Stimulated activated naive B cell treated with anti-CD40 and anti-IgM and Interleukin-4, amounts not matched to agents 10 μg/mL and 1 μg/mL and 100 μg/mL, for 72 hours (primary cell): ENCODE measurements around the gene CYB561.

ENCODE experiments used
- ATAC-seq, 2 donors: fragments of 150-1000 bp; cut with Tn5 transposase; replicated peaks; 2 replicates each; pipeline ENCODE4 v1.10.0; 2021; ENCODE audit warnings: moderate library complexity in 1 of 2
- DNase-seq: peaks from one replicate; pipeline ENCODE4 v3.0.0; 2021
- H3K27ac Mint-ChIP-seq: one replicate; pipeline ENCODE4 v1.8.0; 2022; ENCODE audit warnings: mild to moderate bottlenecking, mixed read lengths
- H3K27me3 Mint-ChIP-seq, 2 donors: one replicate each; pipeline ENCODE4 v1.8.0; 2022; ENCODE audit warnings: mixed read lengths in 2 of 2
- H3K36me3 Mint-ChIP-seq, 2 donors: one replicate each; pipeline ENCODE4 v1.8.0; 2022; ENCODE audit warnings: mixed read lengths in 2 of 2, mild to moderate bottlenecking in 1 of 2
- H3K4me1 Mint-ChIP-seq, 2 donors: one replicate each; pipeline ENCODE4 v1.8.0; 2022; ENCODE audit warnings: mixed read lengths in 2 of 2, mild to moderate bottlenecking in 1 of 2
- H3K4me3 Mint-ChIP-seq, 2 donors: one replicate each; pipeline ENCODE4 v1.8.0; 2022; ENCODE audit warnings: mild to moderate bottlenecking in 2 of 2, mixed read lengths in 2 of 2, moderate library complexity in 1 of 2
- H3K9me3 Mint-ChIP-seq, 2 donors: one replicate each; pipeline ENCODE4 v1.8.0; 2022; ENCODE audit warnings: mixed read lengths in 2 of 2, mild to moderate bottlenecking in 1 of 2

CYB561 gene, protein sequence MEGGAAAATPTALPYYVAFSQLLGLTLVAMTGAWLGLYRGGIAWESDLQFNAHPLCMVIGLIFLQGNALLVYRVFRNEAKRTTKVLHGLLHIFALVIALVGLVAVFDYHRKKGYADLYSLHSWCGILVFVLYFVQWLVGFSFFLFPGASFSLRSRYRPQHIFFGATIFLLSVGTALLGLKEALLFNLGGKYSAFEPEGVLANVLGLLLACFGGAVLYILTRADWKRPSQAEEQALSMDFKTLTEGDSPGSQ

DNA sequence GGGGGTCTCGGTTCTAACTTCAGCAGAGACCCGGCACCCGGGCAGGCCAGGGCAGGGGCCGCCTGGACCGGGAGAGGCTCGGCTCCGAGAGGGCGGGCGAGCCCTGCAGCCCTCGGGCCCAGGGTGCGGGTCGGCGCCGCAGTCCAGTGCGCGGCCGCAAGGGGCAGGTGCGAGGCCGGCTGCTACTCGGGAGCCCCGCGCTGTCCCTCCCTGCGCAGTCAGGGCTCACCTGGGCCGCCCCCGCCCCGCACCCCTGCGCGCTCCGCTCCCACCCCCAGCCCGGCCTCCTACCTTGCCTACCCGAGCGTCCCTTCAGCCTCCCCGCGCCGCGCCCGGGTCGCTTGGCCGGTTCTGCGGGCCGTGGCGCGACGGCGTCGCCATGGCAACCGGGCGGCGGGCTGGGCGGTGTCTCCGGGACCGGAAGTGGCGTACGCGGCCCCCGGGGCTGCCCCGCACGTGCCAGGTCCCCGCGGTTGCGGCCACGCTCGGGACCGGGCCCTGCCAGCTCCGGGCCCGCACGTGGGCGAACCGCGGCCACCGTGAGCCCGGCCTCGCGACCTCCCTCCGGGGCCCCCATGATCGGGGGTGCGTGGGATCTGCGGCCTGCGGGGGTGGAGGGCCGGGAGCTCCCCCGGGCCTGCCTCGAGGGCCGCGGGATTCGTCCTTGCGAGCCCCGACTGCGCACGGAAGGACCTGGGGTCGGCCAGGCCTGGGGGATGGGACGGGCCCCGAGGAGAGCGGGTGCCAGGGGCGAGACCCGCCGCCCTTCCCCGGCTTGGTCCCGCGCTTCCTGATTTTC lies at the start of gene CYB561:
Gene CYB561, minus strand, starts transcription at position 353 of the 799 bp plus-strand sequence. CDS start 8,759 bp downstream, outside the sequence.
- Mint-ChIP-seq H3K4me1 (peaks cover 25 to 45% of the 10 kb centered on the region in 2 donors), H3K9me3 (no peaks in the 10 kb centered on the region), H3K27me3 (peaks cover 9 to 14% of the 10 kb centered on the region in 2 donors), H3K4me3 (peak within 1 kb of the TSS; percentile 79 to 83), H3K36me3 (no peaks in the 10 kb centered on the region), H3K27ac (peak within 1 kb of the TSS; percentile 96)
- DNase-seq (peak; percentile 78), ATAC-seq (peak; percentile 67 to 73)

DNA sequence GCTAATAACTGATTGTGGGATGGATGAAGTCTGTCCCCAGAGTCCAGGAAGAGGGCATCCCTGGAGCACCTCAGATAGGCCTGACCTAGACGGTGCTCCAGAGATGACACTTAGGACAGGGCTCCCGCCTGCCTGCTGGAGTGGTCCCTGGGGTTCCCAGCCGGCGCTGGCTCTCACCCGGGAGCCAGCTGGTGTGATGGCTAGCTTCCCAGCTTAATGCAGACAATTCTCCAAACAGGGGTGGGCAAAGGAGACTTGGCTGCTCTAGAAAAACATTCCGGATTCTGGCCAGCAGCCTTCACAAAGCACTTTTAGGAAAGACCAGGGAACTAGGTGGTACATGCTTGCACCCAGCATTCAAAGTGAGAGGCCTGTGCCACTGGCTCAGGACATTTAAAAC lies 49.4 kb upstream of the CYB561 start:
- no peak for ATAC-seq
- DNase-seq = no peak
- Mint-ChIP-seq H3K4me3 (no peak overlapping the region), H3K9me3 (no peaks in the 10 kb centered on the region), H3K4me1 (no peaks in the 10 kb centered on the region), H3K27me3 (peaks cover 2% of the 10 kb centered on the region in 2 donors), H3K27ac (no peak overlapping the region), H3K36me3 (no peaks in the 10 kb centered on the region)

DNA sequence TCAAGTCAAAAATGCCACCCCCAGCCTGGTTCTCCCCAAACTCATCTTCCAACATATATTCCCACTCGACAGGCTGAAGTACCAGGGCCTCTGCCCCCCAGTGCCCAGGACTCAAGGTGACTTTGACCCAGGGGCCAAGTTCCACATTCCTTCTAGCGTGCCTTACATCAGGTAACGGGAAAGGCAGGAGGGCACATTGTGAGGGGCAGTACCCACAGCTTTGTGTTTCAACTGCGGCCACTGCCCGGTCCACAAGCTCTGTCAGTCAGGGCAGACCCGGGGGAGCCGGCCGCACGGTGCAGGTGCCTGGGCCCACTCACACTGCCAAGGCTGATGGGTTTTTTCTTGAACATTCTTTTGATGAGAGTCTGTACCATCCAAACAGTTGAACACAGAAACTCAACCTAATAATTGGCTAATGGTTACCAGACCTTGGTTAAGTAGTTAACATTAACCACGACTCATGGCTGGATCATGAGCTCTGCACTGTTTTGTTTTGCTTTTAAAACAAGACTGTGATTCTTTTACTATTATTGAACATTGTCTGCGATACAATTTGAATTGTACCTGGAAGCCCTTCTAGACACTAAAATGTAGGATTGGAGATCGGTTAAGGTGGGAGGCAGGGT lies 48.3 kb upstream of the CYB561 start:
- H3K9me3 Mint-ChIP-seq = no peaks in the 10 kb centered on the region
- DNase-seq (no peak), ATAC-seq (no peak)
- H3K4me1 Mint-ChIP-seq = no peaks in the 10 kb centered on the region
- H3K27ac Mint-ChIP-seq = no peak overlapping the region
- H3K27me3 Mint-ChIP-seq = no peaks in the 10 kb centered on the region
- H3K4me3 Mint-ChIP-seq = no peak overlapping the region
- no peaks in the 10 kb centered on the region for H3K36me3 Mint-ChIP-seq

DNA sequence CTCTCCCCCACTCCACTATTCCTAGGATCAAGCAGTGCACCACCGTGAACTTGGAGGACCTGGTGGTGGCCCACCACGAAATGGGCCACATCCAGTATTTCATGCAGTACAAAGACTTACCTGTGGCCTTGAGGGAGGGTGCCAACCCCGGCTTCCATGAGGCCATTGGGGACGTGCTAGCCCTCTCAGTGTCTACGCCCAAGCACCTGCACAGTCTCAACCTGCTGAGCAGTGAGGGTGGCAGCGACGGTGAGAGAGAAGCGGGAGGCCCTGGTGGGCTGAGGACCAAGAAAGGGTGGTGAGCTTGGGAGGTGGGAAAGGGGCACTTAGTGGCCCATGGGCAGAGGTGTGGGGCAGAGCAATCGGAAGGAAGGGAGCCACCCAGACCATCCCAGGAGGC lies 47.3 kb upstream of the CYB561 start:
- no peaks in the 10 kb centered on the region for H3K9me3 Mint-ChIP-seq
- H3K27me3 Mint-ChIP-seq = peaks cover 0 to 6% of the 10 kb centered on the region in 2 donors
- no peak overlapping the region for H3K4me3 Mint-ChIP-seq
- DNase-seq = no peak
- no peaks in the 10 kb centered on the region for H3K36me3 Mint-ChIP-seq
- no peak overlapping the region for H3K27ac Mint-ChIP-seq
- no peak for ATAC-seq
- H3K4me1 Mint-ChIP-seq = no peaks in the 10 kb centered on the region

- Mint-ChIP-seq H3K36me3 (no peaks in the 10 kb centered on the region), H3K27me3 (peaks cover 0 to 8% of the 10 kb centered on the region in 2 donors), H3K27ac (no peak overlapping the region), H3K4me3 (no peak overlapping the region), H3K9me3 (no peaks in the 10 kb centered on the region), H3K4me1 (no peaks in the 10 kb centered on the region)
- ATAC-seq (no peak), DNase-seq (no peak)
Measured at GRCh38 chr17:63492940-63493339, 46.8 kb upstream of the CYB561 start.

- Mint-ChIP-seq H3K4me3 (no peak overlapping the region), H3K36me3 (no peaks in the 10 kb centered on the region), H3K27me3 (peaks cover 0 to 8% of the 10 kb centered on the region in 2 donors), H3K4me1 (no peaks in the 10 kb centered on the region), H3K27ac (no peak overlapping the region), H3K9me3 (no peaks in the 10 kb centered on the region)
- DNase-seq = no peak
- ATAC-seq = no peak
Measured at GRCh38 chr17:63491977-63492618, 46.0 kb upstream of the CYB561 start.

DNA sequence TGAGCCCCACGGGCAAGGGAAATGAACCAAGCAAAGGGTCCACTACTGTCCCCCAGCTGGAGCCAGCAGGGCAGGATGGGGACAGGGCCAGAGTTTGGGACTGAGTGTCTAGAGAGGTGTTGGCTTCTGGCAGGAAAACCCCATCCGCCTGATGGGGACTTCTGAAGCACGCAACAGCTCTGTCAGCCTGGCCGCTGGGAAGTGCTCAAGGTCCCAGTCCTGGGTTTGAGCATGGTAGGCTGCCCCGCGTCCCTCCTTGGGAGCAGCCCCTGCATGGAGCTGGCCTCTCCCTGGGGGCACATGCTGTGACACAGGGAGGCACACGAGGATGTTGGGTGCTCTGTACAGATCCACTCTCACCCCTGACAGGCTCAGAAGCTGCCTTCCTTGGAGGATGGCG lies 45.3 kb upstream of the CYB561 start:
- ATAC-seq (no peak), DNase-seq (no peak)
- Mint-ChIP-seq H3K36me3 (no peaks in the 10 kb centered on the region), H3K9me3 (no peaks in the 10 kb centered on the region), H3K27ac (no peak overlapping the region), H3K27me3 (peaks cover 0 to 8% of the 10 kb centered on the region in 2 donors), H3K4me1 (no peaks in the 10 kb centered on the region), H3K4me3 (no peak overlapping the region)

DNA sequence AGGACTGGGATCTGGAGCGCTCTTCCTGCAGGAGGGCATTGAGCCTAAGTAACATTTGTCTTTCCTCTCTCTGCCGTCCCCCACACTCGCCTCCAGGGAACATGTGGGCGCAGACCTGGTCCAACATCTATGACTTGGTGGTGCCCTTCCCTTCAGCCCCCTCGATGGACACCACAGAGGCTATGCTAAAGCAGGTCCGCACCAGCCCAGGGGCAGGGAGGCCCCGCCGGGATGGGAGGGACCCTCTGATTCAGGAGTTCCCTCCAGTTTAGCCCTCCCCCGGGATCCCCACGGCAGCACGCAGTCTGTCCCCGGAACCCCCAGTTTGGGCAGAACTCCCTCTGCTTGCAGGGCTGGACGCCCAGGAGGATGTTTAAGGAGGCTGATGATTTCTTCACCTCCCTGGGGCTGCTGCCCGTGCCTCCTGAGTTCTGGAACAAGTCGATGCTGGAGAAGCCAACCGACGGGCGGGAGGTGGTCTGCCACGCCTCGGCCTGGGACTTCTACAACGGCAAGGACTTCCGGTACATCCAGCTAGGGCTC lies 44.8 kb upstream of the CYB561 start:
- Mint-ChIP-seq H3K27me3 (peaks cover 0 to 8% of the 10 kb centered on the region in 2 donors), H3K9me3 (no peaks in the 10 kb centered on the region), H3K4me3 (no peak overlapping the region), H3K36me3 (no peaks in the 10 kb centered on the region), H3K4me1 (no peaks in the 10 kb centered on the region), H3K27ac (no peak overlapping the region)
- DNase-seq (no peak), ATAC-seq (no peak)

DNA sequence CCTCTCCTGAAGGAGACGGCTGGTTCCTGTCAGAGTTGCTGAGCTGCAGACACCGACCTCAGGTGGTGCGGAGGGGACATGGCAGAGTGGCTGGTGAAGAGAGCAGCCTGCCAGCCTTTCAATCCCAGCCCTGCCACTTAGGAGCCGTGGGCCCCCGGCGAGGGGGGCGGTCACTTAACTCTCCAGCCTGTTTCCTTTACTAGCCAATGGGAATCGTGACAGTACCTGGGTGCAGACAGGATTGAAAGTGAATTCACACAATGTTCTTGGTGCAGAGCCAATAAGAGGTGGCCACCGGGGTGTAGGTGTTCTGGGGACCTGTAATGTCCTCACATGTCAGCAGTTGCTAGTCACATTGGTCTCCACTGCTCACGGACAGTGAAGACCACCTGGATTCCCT lies 44.2 kb upstream of the CYB561 start:
- DNase-seq (no peak), ATAC-seq (no peak)
- Mint-ChIP-seq H3K27ac (no peak overlapping the region), H3K9me3 (no peaks in the 10 kb centered on the region), H3K36me3 (no peaks in the 10 kb centered on the region), H3K4me1 (no peaks in the 10 kb centered on the region), H3K27me3 (peaks cover 0 to 8% of the 10 kb centered on the region in 2 donors), H3K4me3 (no peak overlapping the region)

DNA sequence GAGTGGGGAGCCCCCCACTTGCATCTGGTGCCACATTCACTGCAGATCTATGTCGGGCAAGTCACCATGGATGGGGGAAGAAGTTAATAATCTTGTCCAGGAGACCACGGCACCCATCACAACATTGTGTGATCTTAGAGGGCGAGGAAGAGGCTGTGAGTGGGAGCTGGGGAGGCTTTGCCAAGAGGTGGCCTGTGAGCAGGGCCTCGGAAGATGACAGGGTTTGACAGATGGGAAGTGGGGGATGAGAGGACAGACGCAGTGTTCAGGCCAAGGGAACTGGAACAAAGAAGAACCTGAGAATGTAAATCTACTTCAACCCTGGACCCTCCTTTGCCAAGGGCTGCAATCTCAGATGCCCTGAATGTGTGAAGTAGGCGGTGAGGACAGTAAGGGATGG lies 43.2 kb upstream of the CYB561 start:
- no peak overlapping the region for H3K27ac Mint-ChIP-seq

DNA sequence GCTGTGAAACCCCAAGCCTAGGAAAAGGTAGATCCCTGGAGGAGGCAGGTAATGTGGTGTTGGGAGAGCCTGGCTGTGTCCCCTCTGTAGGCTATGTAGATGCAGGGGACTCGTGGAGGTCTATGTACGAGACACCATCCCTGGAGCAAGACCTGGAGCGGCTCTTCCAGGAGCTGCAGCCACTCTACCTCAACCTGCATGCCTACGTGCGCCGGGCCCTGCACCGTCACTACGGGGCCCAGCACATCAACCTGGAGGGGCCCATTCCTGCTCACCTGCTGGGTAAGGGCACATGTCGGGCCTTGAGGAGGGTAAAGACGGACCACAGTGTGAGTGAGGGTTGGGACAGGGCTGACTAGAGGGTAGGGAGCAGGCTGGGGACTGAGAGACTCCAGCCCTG lies 42.7 kb upstream of the CYB561 start:
- no peak for DNase-seq
- peaks cover 0 to 9% of the 10 kb centered on the region in 2 donors for H3K27me3 Mint-ChIP-seq
- H3K27ac Mint-ChIP-seq = no peak overlapping the region

More for the DNA sequence above, 43.2 kb upstream of the CYB561 start:
- no peaks in the 10 kb centered on the region for H3K36me3 Mint-ChIP-seq
- peaks cover 0 to 8% of the 10 kb centered on the region in 2 donors for H3K27me3 Mint-ChIP-seq
- ATAC-seq (no peak), DNase-seq (no peak)
- H3K4me3 Mint-ChIP-seq = no peak overlapping the region
- H3K4me1 Mint-ChIP-seq = no peaks in the 10 kb centered on the region
- H3K9me3 Mint-ChIP-seq = no peaks in the 10 kb centered on the region

DNA sequence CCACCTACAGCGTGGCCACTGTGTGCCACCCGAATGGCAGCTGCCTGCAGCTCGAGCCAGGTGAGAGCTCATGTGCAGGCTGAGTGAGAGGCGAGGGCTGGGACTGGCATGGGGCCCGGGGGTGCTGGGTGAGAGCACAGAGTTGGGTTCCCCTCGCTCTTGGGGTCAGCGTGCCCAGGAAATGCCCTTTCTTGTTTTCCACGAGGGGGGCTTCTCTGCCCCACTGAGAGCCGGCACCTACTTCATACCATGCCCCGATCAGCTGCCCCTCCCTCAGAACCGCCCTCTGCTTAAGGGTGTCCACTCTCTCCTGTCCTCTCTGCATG lies 40.9 kb upstream of the CYB561 start:
- Mint-ChIP-seq H3K36me3 (no peaks in the 10 kb centered on the region), H3K9me3 (no peaks in the 10 kb centered on the region), H3K4me1 (no peaks in the 10 kb centered on the region), H3K27ac (no peak overlapping the region), H3K27me3 (peaks cover 13 to 27% of the 10 kb centered on the region in 2 donors), H3K4me3 (no peak overlapping the region)
- no peak for DNase-seq
- ATAC-seq = no peak

More for the DNA sequence above, 42.7 kb upstream of the CYB561 start:
- no peaks in the 10 kb centered on the region for H3K4me1 Mint-ChIP-seq
- no peaks in the 10 kb centered on the region for H3K36me3 Mint-ChIP-seq
- no peak for ATAC-seq
- no peaks in the 10 kb centered on the region for H3K9me3 Mint-ChIP-seq
- H3K4me3 Mint-ChIP-seq = no peak overlapping the region

DNA sequence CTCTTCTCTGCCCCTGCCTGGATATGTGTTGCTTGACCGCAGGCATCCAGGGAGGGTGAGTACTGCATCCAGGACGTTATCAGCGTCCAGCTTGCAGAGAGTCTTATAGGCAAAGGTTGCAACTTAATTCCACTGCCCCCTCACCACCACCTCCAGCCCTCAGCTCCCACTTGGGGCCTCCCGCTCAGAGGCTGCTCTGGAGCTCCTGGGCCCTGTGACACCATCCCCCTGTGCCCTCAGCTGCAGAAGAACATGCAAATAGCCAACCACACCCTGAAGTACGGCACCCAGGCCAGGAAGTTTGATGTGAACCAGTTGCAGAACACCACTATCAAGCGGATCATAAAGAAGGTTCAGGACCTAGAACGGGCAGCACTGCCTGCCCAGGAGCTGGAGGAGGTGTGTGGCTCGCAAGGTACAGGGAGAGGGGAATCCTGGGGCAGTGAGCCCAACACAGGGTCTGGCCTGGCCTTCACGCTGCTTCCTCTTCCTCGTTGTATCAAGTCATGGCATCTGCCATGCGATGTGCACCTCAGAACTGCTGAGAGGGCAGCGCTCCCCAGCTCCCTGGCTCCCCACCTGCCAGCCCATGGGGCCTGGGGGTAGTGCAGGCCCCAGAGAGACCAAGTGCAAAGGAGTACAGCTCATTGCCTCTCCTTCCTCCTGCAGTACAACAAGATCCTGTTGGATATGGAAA lies 40.4 kb upstream of the CYB561 start:
- Mint-ChIP-seq H3K4me1 (no peaks in the 10 kb centered on the region), H3K27me3 (peaks cover 13 to 27% of the 10 kb centered on the region in 2 donors), H3K4me3 (no peak overlapping the region), H3K27ac (no peak overlapping the region), H3K36me3 (no peaks in the 10 kb centered on the region), H3K9me3 (no peaks in the 10 kb centered on the region)
- DNase-seq (no peak), ATAC-seq (no peak)
